ENCODE results near the gene PHACTR1.

GRCh38 chr6:13215390-13215789 lies 498.8 kb downstream of the PHACTR1 start:
- TF ChIP-seq POLR2AphosphoS5 (IDR thresholded peaks at IDR 0.05; ENCODE audit: low read depth, low read length) = no peak
- no peak for TF ChIP-seq PAX5 (IDR thresholded peaks at IDR 0.05; ENCODE audit: insufficient read depth, low read length, severe bottlenecking)

Data from GM12891 (cell line).